Gastrocnemius medialis (tissue), 4 donors: ENCODE measurements around the gene AWAT2. TPM values are rescaled to one million over a fixed set of nuclear protein-coding genes. Genes with fewer than 3 reads are reported as not detected.

Experiments
- ATAC-seq, 2 donors: fragments of 150-250 bp; one replicate each; pipeline ENCODE4 v1.9.1; 2016
- DNase-seq, 2 donors: peaks; one replicate each; pipeline ENCODE4 v3.0.0-alpha.2; 2019
- H3K27ac ChIP-seq, 4 donors: fragments of 200-600 bp; sonication (generic); 1 replicate in 1 of 4; 2 replicates in 3 of 4; pipeline ENCODE4 v1.5.1; 2016 to 2018; ENCODE audit warnings: mild to moderate bottlenecking in 2 of 4, moderate library complexity in 1 of 4
- H3K27me3 ChIP-seq, 3 donors: fragments of 200-600 bp; sonication (generic) in 2 of 3; 1 replicate in 1 of 3; 2 replicates in 2 of 3; pipeline versions ENCODE4 v1.5.1 to v1.6.0; 2016 to 2019; ENCODE audit warnings: mild to moderate bottlenecking in 1 of 3, moderate library complexity in 1 of 3
- H3K36me3 ChIP-seq, 2 donors: fragments of 200-600 bp; sonication (generic) in 1 of 2; one replicate each; pipeline ENCODE4 v1.5.1; 2017 to 2018
- H3K4me1 ChIP-seq, 2 donors: fragments of 200-600 bp; sonication (generic) in 1 of 2; one replicate each; pipeline ENCODE4 v1.5.1; 2016 to 2017; ENCODE audit warnings: mild to moderate bottlenecking in 2 of 2
- H3K4me3 ChIP-seq, 4 donors: fragments of 200-600 bp; sonication (generic) in 3 of 4; 1 replicate in 1 of 4; 2 replicates in 3 of 4; pipeline ENCODE4 v1.5.1; 2016 to 2019; ENCODE audit warnings: mild to moderate bottlenecking in 2 of 4
- H3K9me3 ChIP-seq, 3 donors: fragments of 200-600 bp; sonication (generic) in 2 of 3; 1 replicate in 1 of 3; 2 replicates in 2 of 3; pipeline ENCODE4 v1.5.1; 2016 to 2019
- POLR2A ChIP-seq, 2 donors: fragments of 450-650 bp; IDR thresholded peaks; one replicate each; pipeline ENCODE4 v1.6.1; 2017; ENCODE audit warnings: antibody characterized with exemption in 2 of 2, mild to moderate bottlenecking in 2 of 2, moderate library complexity in 2 of 2
- in situ Hi-C, 4 donors: fragments of 200-750 bp; cut with MboI; loops; one replicate each; pipeline versions ENCODE4 v1.15.0 to v1.8.0; 2017; ENCODE audit warnings: low sequenced_read_pairs in 4 of 4
- intact Hi-C: fragments of 100-400 bp; cut with DNase I; formaldehyde crosslinking; loops from one replicate; pipeline ENCODE4 v1.15.1; 2023; ENCODE audit warnings: low total_unique reads
- total RNA-seq, 4 donors: library from RNA; depleted of rRNA; stranded (reverse); fragments of >200 nt; gene quantifications; one replicate each; pipeline versions ENCODE4 v1.1.0 to v1.2.3, GENCODE V29; 2016
- TF ChIP-seq, protein P1 (sequence below), 5 experiments: fragments of 450-650 bp in 3 of 5; fragments of 200-600 bp in 2 of 5; sonication (generic) in 2 of 5; IDR thresholded peaks in 4 of 5; conservative IDR thresholded peaks in 1 of 5; 1 replicate in 4 of 5; 2 replicates in 1 of 5; pipeline ENCODE4 v1.5.1; 2016 to 2019; ENCODE audit warnings: antibody characterized with exemption in 5 of 5, mild to moderate bottlenecking in 3 of 5, moderate library complexity in 3 of 5

AWAT2 gene
- total RNA-seq, 4 donors from 2014 or later: not detected

DNA sequence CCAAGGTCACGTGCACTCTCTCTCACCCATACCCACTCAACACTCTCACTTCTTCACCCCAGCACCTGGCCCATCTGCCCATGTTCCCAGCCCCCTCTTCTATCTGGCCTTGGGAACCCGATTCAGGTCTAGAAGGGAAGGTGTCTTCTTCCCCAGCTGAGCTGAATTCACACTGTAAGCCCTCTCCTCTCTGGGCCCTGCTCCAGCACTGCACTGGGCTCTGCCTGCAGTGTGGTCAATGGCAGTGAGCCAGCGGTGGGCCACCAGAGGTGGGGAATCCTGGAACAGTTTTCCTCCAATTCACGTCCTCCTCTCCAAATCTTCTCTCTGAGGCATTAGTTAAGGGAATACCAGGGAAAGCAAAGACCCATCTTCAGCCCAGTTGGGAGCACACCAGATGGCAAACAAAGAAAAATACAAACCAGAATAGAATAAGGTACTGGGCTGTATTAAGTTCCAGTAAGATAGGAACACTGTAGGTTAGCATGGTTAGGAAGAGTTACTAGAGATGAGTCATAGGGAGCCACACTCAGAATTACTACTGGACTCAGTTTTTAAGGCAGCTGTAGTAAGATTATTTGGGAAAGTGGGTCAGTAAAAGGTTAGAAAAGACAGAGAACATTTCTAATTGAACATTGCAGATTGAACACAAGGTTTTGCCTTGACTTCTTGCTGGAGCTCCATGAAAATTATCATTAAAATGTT is 5.0 kb downstream of the AWAT2 start:
- no peaks in the 10 kb centered on the region for H3K9me3 ChIP-seq
- TF ChIP-seq, protein P1, sequence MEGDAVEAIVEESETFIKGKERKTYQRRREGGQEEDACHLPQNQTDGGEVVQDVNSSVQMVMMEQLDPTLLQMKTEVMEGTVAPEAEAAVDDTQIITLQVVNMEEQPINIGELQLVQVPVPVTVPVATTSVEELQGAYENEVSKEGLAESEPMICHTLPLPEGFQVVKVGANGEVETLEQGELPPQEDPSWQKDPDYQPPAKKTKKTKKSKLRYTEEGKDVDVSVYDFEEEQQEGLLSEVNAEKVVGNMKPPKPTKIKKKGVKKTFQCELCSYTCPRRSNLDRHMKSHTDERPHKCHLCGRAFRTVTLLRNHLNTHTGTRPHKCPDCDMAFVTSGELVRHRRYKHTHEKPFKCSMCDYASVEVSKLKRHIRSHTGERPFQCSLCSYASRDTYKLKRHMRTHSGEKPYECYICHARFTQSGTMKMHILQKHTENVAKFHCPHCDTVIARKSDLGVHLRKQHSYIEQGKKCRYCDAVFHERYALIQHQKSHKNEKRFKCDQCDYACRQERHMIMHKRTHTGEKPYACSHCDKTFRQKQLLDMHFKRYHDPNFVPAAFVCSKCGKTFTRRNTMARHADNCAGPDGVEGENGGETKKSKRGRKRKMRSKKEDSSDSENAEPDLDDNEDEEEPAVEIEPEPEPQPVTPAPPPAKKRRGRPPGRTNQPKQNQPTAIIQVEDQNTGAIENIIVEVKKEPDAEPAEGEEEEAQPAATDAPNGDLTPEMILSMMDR (IDR thresholded peaks at IDR 0.05 in 4 of 5, conservative IDR thresholded peaks at IDR 0.05 in 1 of 5): no peak
- no peak for TF ChIP-seq POLR2A (IDR thresholded peaks at IDR 0.05)
- H3K27ac ChIP-seq: no peak overlapping the region
- no peaks in the 10 kb centered on the region for H3K36me3 ChIP-seq
- no peaks in the 10 kb centered on the region for H3K4me1 ChIP-seq
- ATAC-seq: no peak
- intact Hi-C loops: no loop called here
- H3K4me3 ChIP-seq: no peak overlapping the region
- DNase-seq: no peak
- no peaks in the 10 kb centered on the region for H3K27me3 ChIP-seq
- in situ Hi-C loops: loop anchor here in 1 of 4 donors (25.0 kb wide), 1 partner anchor 507 kb away; no protein-coding TSS in a partner anchor

DNA sequence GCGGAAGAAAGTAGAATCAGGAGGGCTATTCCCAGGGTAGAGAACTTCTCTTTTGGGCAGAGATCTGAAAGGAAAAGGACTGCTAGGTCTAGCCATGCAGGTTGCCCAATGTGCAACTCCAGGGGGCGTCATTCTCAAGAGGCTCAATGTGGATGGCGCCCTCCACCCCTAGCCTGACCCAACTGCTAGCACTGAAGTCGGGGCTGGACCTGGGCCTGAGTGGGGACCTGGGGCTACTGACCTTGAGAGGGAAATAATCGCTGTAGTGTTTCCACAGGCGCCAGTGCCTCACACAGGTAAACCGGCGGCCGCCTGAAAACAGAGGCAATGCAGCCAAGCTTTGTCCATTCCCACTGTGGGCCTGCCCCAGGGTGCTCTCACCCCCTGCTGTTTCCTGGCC is 6.1 kb downstream of the AWAT2 start:
- TF ChIP-seq POLR2A (IDR thresholded peaks at IDR 0.05): no peak
- TF ChIP-seq, protein P1 (IDR thresholded peaks at IDR 0.05 in 4 of 5, conservative IDR thresholded peaks at IDR 0.05 in 1 of 5): no peak
- no peak for ATAC-seq
- H3K4me3 ChIP-seq: no peak overlapping the region
- H3K4me1 ChIP-seq: no peaks in the 10 kb centered on the region
- no peak overlapping the region for H3K27ac ChIP-seq
- intact Hi-C loops: no loop called here
- no peak for DNase-seq
- no peaks in the 10 kb centered on the region for H3K36me3 ChIP-seq
- in situ Hi-C loops: loop anchor here in 1 of 4 donors (25.0 kb wide), 1 partner anchor 506 kb away; no protein-coding TSS in a partner anchor
- H3K27me3 ChIP-seq: no peaks in the 10 kb centered on the region
- no peaks in the 10 kb centered on the region for H3K9me3 ChIP-seq

DNA sequence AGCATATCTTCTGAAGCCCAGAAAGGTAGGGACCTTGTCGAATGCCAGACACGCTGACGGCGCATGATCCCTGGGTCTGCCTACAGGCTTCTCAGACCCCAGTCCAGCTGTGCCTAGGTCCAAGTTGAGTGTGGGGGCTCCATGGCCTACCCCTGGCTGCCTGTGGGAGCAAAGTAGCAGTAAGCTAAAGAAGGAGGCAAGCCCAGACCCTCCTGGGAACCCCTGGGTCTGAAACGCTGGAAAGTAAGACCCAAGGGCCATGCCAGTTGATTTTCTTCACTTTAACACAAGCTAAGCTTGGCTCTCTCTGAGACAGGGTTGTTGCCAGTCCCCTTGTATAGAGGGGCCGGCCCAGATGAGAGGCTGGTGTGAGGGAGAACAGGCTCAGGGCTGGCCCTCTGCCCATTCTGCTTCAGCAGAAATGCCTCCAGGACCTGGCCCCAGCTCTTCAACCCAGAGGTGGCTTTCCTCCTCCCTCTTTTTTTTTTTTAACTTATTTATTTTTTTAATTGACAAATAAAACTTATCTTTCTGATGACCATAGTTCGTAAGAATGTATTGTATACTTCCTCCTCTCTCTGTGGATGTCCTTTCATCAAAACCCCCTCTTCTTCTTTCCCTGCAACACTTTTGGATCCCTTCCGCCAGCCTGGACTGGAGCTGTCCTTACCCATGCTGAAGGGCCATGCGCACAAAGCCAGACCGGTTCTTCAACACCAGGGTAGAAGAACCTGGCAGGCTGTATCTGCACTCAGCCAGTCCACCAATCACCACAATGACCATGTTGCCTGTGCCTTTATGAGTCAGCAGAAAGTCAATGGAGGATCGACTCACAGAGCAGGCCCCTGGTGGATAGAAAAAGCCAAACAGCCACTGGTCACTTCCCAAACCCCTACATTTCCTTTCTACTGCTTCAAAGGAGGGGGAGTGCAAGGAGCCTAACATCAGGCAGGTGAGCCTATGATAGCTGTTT is 7.1 kb downstream of the AWAT2 start:
- Histone ChIP-seq H3K27me3 (no peaks in the 10 kb centered on the region), H3K27ac (no peak overlapping the region), H3K36me3 (no peaks in the 10 kb centered on the region), H3K9me3 (no peaks in the 10 kb centered on the region), H3K4me3 (no peak overlapping the region), H3K4me1 (no peaks in the 10 kb centered on the region)
- no peak for TF ChIP-seq POLR2A (IDR thresholded peaks at IDR 0.05)
- TF ChIP-seq, protein P1 (IDR thresholded peaks at IDR 0.05 in 4 of 5, conservative IDR thresholded peaks at IDR 0.05 in 1 of 5): no peak
- intact Hi-C loops (no loop called here), in situ Hi-C loops (loop anchor here in 1 of 4 donors (25.0 kb wide), 1 partner anchor 505 kb away; no protein-coding TSS in a partner anchor)
- ATAC-seq (no peak), DNase-seq (no peak)

DNA sequence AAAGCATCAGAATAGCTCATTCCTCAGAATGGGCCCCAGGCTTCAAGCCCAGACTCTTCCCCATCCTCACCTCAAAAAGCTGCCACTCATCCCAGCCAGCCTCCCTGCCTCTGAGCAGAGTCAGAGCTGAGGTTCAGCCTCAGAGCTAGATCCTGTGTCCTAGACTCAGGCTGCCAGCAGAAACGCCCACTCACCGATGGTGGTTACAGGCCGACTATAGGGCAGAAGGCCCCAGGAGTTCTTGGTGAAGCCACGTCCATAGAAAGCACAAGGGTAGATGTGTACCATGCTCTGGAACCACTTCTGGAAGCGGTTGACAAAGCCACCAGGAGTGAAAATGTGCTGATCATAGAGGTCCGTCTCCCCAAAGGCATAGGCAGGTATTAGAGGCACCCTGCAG is 7.7 kb downstream of the AWAT2 start:
- Histone ChIP-seq H3K27ac (no peak overlapping the region), H3K27me3 (no peaks in the 10 kb centered on the region), H3K4me3 (no peak overlapping the region), H3K36me3 (no peaks in the 10 kb centered on the region), H3K9me3 (no peaks in the 10 kb centered on the region), H3K4me1 (no peaks in the 10 kb centered on the region)
- TF ChIP-seq POLR2A (IDR thresholded peaks at IDR 0.05): no peak
- TF ChIP-seq, protein P1 (IDR thresholded peaks at IDR 0.05 in 4 of 5, conservative IDR thresholded peaks at IDR 0.05 in 1 of 5): no peak
- ATAC-seq (no peak), DNase-seq (no peak)
- intact Hi-C loops (no loop called here), in situ Hi-C loops (loop anchor here in 1 of 4 donors (25.0 kb wide), 1 partner anchor 505 kb away; no protein-coding TSS in a partner anchor)
